OCI-LY1 (cell line): Measurements from ENCODE around the gene BIRC5.

Experiments
- EZH2 ChIP-seq: fragments of 200-600 bp; sonication (generic), shearing (Covaris generic); IDR thresholded peaks from 2 replicates; pipeline ENCODE4 v1.8.0; 2017; ENCODE audit warnings: borderline replicate concordance, mixed run types, mild to moderate bottlenecking, antibody characterized with exemption, low read length, moderate library complexity, mixed read lengths
- TF ChIP-seq, protein P1 (sequence below): fragments of 200-600 bp; sonication (generic), shearing (Covaris generic); IDR thresholded peaks from 2 replicates; pipeline ENCODE4 v1.5.1; 2017; ENCODE audit warnings: mild to moderate bottlenecking, antibody characterized with exemption, low read length, moderate library complexity, mixed read lengths

DNA sequence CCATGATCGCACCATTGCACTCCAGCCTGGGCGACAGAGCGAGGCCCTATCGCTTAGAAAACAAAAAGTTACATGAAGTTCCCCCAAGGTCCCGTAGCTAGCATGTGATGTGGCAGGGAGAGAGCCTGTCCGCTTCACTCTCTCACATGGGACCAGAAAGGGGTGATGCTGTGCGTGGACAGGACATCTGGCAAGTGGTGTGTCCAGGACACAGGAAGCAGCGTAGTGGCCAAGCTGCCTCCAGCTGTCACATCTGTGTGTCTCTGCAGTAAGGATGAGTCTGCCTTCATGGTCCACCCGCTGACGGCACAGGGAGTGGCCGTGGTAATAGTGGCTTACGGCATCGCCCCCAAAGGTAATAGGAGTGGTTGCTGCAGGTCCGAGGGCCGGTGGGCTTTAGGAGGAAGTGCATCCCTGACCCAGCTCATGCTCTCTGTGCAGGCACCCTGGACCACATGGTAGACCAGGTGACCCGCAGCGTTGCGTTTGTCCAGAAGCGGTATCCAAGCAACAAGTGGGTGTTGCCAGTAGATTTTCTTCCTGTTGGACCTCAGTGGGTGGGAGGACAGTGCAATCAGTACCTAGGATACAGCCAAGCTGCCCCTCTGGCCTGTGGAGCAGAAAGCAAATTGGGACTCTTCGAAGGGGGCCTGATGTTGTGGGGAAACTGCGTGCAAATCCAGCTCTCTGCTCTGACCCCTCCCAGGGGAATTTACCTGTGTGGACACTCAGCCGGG, 9.5 kb upstream of the BIRC5 start:
- TF ChIP-seq, protein P1, sequence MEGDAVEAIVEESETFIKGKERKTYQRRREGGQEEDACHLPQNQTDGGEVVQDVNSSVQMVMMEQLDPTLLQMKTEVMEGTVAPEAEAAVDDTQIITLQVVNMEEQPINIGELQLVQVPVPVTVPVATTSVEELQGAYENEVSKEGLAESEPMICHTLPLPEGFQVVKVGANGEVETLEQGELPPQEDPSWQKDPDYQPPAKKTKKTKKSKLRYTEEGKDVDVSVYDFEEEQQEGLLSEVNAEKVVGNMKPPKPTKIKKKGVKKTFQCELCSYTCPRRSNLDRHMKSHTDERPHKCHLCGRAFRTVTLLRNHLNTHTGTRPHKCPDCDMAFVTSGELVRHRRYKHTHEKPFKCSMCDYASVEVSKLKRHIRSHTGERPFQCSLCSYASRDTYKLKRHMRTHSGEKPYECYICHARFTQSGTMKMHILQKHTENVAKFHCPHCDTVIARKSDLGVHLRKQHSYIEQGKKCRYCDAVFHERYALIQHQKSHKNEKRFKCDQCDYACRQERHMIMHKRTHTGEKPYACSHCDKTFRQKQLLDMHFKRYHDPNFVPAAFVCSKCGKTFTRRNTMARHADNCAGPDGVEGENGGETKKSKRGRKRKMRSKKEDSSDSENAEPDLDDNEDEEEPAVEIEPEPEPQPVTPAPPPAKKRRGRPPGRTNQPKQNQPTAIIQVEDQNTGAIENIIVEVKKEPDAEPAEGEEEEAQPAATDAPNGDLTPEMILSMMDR = no peak
- no peak for TF ChIP-seq EZH2
